ENCODE data around the gene PIK3AP1.

Gene PIK3AP1

DNA sequence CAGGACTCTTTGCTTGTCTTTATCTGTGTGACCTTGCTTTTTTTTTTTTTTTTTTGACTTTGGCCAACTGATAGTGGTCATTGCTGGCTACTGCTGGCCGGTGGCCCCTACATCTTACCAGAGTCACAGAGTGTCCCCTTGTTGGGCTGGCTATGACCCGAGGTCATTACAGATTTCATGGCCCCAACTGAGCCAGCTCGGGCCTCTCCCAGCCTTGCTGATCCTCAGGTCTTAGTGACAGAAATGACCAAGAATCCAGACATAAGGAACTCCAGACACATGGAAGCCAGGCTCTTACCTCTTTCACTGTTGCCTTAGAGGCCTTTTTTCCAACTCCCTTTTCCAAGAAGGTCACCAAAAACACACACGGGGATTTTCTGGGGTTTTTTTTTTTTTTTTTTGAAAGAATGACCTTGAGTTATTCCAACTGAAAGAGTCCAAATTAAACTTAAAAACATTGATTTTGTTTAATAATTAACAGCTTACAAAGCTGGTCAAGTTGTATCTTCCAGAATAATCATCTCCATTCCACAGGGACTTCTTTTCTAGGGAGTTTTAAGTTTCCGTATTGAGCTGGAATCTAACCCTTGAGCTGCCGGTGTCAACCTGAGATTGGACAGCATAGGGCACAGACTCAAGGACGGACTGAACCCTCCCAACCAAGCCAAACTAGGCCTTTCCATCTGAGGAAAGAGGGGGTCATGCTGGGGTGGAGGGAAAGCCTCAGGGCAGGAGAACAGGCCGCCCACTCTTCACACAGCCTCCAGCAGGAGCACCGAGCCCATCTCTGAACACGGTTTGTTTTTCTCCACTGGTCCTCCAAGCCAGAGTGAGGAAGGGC lies 43.8 kb downstream of the PIK3AP1 start:
- in situ Hi-C loops (cut with MboI; ENCODE audit: low sequenced_read_pairs), result no loop called here

DNA sequence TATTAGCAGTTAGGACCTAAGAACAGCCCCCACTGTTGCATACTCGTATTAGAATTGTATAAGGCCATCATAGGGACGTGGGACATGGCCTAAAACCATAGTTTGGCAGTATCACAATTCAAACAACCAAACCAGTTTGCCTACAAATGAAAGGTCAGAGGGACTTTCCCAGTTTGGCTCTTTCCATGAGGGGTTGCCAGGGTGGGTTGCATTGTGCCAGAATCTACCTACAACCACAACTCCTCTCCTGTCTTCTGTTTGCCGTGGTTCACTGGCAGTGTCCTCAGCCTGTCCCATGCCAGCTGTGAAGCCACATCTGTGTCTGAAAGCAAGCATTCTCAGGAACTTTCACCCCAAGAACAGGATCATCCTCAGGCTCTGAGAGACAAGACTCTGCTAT lies 44.5 kb downstream of the PIK3AP1 start:
- in situ Hi-C loops (cut with MboI; ENCODE audit: low sequenced_read_pairs), result no loop called here

GRCh38 chr10:96673318-96674099 lies 46.8 kb downstream of the PIK3AP1 start:
- in situ Hi-C loops (cut with MboI; ENCODE audit: low sequenced_read_pairs), result no loop called here

GRCh38 chr10:96672481-96673175 lies 47.7 kb downstream of the PIK3AP1 start:
- in situ Hi-C loops (cut with MboI; ENCODE audit: low sequenced_read_pairs), result no loop called here

DNA sequence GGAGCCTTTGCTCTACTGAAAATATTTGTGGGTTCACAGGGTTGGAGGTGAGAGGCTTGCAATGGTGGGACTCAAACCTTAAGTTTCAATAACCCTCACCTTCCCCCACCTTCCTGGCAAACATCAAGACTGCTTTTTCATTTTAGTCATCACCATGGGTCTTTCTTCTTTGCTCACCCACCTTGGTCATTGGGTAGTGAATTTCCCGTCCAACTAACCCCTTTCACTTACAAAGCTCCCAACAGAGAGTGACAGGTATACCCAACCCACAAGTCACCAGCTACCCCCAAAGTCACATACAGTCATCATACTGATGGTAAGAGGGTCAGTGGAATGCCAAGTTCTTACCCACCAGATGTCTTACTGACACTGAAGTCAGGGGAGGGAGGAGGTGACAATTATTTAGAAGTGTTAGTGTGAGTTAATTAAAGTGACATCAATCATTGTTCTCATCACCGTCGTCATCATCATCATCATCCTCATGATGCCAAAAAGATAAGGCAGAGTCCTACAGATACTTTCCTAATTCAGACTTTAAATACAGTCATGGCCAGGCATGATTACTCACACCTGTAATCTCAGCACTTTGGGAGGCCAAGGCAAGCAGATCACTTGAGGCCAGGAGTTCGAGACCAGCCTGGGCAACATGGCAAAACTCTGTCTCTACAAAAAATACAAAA lies 49.0 kb downstream of the PIK3AP1 start:
- in situ Hi-C loops (cut with MboI; ENCODE audit: low sequenced_read_pairs), result no loop called here

DNA sequence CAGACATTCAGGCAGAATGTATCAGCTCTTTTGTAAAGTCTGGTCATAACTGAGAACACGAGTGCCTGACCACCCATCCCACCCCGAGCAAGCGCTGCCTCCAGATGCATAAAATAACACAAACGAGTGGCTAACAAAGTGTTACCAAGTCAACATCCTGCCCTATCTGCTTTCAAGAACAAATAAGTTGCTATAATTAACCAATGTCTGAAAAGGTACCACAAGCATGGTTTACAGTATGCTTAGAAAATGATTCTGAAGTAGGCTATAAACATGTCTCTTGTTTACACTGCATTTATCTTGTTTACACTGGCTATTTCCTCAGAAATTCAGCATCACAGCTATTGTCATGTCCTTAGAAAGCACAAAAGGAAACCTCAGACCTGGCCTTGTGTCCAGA lies 49.5 kb downstream of the PIK3AP1 start:
- in situ Hi-C loops (cut with MboI; ENCODE audit: low sequenced_read_pairs), result no loop called here

- in situ Hi-C loops (cut with MboI; ENCODE audit: low sequenced_read_pairs), result no loop called here
Observed at GRCh38 chr10:96667401-96667800, 52.9 kb downstream of the PIK3AP1 start.

GRCh38 chr10:96666741-96667140 lies 53.6 kb downstream of the PIK3AP1 start:
- in situ Hi-C loops (cut with MboI; ENCODE audit: low sequenced_read_pairs), result no loop called here

DNA sequence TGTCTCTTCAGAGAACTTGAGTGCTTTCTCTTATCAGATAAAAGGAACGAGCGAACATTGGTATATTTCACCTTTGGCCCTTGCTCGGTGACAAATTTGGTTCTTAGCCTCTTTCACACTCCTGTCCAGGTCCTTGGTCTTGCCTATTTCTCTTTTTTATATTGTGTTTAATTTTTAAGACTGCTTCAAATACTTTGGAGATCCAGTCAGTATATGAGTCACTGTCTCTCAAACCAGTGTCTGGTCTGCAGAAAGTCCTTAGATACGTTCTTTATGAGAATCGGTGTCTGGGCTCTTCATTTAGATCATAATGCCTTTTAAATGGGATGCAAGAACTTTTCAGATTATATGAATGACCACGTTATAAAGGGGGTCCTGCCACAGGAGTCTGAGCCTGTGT lies 55.0 kb downstream of the PIK3AP1 start:
- in situ Hi-C loops (cut with MboI; ENCODE audit: low sequenced_read_pairs), result no loop called here

DNA sequence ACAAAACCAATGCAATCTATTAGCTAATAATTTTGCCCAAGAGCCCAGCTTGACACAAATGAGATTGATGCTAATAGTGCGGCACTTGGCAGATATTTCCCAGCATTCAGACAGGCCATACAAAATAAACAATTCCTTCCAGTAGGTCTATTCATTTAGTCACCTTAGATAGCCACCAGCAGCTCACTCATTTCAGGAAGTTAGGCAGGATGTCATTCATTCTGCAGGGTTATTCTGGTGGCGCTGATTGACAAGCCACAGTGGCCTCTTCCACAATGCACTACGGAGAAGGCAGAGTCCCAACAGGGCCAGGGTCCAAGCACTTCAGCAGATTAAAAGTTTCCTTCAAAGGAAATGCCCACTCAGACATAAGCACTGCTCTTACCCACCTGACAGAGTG lies 55.8 kb downstream of the PIK3AP1 start:
- in situ Hi-C loops (cut with MboI; ENCODE audit: low sequenced_read_pairs), result no loop called here

GRCh38 chr10:96663797-96664196 lies 56.5 kb downstream of the PIK3AP1 start:
- in situ Hi-C loops (cut with MboI; ENCODE audit: low sequenced_read_pairs), result no loop called here

GRCh38 chr10:96661632-96662031 lies 58.7 kb downstream of the PIK3AP1 start:
- in situ Hi-C loops (cut with MboI; ENCODE audit: low sequenced_read_pairs), result no loop called here

DNA sequence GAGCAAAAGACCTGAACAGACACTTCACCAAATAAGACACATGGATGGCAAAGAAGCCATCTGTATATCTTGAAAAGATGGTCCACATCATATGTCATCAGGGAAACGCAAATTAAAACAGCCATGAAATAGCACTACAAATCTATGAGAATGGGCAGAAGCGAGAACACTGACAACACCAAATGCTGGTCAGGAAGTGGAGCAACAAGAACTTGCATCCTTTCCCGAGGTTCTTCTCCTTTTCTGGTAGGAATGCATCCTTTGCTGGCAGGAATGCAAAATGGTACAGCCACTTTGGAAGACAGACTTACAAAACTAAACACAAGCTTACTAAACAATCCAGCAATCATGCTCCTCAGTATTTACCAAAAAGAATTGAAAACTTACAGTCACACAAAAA lies 60.0 kb downstream of the PIK3AP1 start:
- in situ Hi-C loops (cut with MboI; ENCODE audit: low sequenced_read_pairs), result no loop called here

DNA sequence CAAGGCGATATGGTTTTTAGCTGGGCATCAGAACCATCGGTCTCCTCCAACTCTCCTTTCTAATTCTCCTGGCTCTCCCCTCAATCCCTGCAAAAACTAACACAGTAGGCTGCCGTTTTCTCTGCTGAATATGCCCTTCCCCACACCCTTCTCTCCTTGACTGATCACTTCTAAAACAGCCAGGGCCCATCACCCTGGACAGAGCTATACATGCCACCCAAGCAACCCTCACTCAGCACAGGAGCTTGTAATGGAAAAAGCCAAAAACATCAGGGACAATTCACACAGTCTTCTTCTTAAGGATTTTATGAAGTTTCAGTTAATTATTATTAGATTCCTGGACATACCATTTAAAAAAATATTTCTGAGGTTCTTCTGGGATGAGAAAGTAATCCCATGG lies 61.5 kb downstream of the PIK3AP1 start:
- in situ Hi-C loops (cut with MboI; ENCODE audit: low sequenced_read_pairs), result no loop called here

GRCh38 chr10:96657385-96657784 lies 62.9 kb downstream of the PIK3AP1 start:
- in situ Hi-C loops (cut with MboI; ENCODE audit: low sequenced_read_pairs), result no loop called here

GRCh38 chr10:96656839-96657238 lies 63.5 kb downstream of the PIK3AP1 start:
- in situ Hi-C loops (cut with MboI; ENCODE audit: low sequenced_read_pairs), result no loop called here

GRCh38 chr10:96656198-96656577 lies 64.1 kb downstream of the PIK3AP1 start:
- in situ Hi-C loops (cut with MboI; ENCODE audit: low sequenced_read_pairs), result no loop called here

DNA sequence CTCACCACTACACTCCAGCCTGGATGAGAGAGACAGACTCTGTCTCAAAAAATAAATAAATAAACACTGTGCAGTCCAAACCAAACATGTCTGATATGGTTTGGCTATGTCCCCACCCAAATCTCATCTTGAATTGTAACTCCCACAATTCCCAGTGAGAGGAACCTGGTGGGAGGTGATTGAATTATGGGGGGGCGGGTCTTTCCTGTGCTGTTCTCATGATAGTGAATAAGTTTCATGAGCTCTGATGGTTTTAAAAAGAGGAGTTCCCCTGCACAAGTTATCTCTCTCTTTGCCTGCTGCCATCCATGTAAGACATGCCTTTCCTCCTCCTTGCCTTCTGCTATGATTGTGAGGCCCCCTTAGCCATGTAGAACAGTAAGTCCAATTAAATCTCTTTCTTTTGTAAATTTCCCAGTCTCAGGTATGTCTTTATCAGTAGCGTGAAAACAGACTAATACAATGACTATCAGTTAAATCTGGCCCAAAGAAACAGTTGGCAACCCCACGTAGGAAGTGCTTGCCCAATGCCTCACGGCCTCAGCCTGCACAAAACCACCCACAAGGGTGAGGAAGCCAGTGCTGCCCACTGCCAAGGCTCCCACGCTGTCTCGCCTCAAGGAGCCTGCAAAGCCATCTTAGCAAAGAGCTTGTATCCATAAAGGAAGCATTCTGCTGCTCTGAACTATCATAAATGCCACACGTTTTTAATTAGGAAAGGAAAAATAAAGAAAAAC lies 64.7 kb downstream of the PIK3AP1 start:
- in situ Hi-C loops (cut with MboI; ENCODE audit: low sequenced_read_pairs), result no loop called here

DNA sequence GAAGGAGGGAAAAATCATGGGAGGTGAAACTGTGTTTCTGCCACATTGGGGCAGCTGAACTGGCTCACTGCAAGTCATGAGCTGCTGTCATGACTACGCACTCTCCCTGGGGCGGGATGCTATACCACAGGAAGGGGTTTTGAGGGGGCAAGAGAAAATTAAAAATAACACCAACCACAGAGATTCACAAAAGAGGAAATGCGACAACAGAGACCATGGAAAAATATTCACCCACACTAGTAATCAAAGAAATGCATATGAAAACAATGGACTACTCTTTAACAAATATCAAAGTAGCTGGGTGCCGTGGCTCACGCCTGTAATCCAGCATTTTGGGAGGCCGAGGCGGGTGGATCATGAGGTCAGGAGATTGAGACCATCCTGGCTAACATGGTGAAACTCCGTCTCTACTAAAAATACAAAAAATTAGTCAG lies 68.3 kb downstream of the PIK3AP1 start:
- in situ Hi-C loops (cut with MboI; ENCODE audit: low sequenced_read_pairs), result no loop called here

- in situ Hi-C loops (cut with MboI; ENCODE audit: low sequenced_read_pairs), result no loop called here
Observed at GRCh38 chr10:96650958-96651357, 69.4 kb downstream of the PIK3AP1 start.
